ENCODE measurements around the gene ANKRD66.

The ANKRD66 gene

DNA sequence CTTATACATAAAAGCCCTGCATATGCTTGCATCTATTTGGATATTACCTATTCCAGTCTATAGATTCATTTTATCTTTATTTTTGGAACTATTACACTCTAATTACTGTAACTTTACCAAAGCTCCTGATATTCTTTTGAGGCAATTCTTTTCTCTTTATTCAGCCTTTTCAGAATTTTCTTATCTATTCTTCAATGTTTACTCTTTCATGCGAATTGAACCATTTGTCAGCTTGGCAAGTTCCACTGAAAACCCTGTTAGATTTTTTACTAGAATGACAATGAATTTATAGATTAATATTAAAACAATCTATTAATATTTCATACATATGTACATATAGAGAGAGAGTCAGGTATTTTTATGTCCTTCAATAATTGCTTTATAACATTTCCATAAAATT is 45.9 kb downstream of the ANKRD66 start:
- DNase-seq, result no peak

- DNase-seq, result no peak
These were observed 46.4 kb downstream of the ANKRD66 start, which contains the start of gene MEP1A for GRCh38 chr6:46793138-46793537. Gene MEP1A, plus strand, starts transcription at chr6:46793389. Its CDS starts 10 bp downstream, at chr6:46793399.

- DNase-seq, result no peak
These were observed 47.3 kb downstream of the ANKRD66 start for GRCh38 chr6:46794068-46794467.

GRCh38 chr6:46795816-46796215 is 49.1 kb downstream of the ANKRD66 start:
- no peak for DNase-seq

DNA sequence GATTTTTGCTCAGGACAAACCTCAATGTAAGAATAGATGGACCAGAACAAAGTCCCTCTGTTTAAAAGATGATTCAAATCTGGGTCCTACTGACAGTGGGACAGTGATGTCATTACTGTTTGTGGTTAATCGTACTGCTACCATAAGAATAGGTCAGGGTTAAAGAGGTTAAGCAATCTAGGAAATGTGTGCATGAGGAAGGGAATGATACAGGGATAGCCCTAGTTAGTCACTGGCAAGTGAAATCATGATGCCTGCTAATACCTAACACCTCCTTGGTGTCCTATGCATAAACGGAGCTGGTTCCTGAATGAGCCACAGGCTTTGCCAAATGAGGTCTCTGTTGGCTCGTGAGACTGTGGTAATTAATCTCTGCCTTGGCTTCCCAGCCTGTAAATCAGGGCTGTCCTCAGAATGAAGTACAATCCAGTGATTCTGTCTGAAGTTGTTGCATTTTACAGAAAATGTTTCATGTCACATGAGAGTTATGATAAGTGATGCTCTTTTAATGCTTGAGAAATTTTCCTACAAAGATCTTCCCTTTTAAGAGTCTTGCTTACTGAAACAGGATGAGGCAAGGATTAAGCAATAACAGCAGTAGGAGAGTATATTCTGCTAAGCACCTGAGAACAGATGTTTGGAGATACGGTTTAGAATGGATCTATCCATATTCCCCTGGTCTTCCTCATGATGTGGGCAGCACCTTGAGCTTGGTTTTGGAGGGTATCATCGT is 50.3 kb downstream of the ANKRD66 start:
- no peak for DNase-seq

DNA sequence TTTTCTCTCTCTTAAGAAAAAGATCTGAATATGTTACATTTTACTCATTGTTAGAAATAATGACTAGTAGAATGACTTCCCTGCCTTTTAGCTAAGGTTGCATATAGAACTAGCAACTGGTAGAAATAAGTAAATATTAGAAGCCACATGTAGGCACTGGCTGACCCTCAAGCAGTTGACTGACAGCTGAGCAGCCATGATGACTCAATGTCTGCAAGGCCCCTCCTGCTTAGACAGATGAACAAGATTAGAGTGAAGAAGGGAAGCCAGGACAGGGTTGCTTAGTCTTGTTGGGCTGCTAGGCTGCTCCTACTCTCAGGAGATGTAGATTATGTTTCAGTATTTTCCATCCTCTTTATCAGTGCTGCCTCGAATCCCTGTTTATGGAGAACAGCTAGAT is 52.9 kb downstream of the ANKRD66 start:
- DNase-seq, result no peak

DNA sequence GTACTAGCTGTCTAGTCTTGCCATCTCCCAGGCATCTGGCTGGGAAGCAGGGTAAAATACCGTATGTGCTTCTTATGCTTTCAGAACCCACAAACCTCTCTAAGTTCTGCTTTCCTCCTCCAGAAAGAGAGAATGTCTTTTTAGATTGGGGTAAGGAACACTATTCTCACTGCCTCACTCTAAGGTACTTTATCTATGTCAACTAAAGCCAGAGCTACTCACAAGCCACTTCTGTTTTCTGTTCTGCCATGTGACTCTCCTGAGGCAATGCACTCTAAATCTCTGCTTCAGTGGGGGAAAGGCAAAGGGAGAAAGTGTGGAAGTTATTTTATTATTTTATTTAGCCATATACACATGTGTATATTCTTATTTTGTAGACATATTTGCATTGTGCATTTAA is 62.1 kb downstream of the ANKRD66 start:
- DNase-seq, result no peak
